ENCODE results near the gene EIF2B5.
"Not testable (repeated sequence)": the region's sequence is repeated elsewhere in the genome, so short reads cannot be mapped to it uniquely, and the experiment has no call there.

Gene EIF2B5

DNA sequence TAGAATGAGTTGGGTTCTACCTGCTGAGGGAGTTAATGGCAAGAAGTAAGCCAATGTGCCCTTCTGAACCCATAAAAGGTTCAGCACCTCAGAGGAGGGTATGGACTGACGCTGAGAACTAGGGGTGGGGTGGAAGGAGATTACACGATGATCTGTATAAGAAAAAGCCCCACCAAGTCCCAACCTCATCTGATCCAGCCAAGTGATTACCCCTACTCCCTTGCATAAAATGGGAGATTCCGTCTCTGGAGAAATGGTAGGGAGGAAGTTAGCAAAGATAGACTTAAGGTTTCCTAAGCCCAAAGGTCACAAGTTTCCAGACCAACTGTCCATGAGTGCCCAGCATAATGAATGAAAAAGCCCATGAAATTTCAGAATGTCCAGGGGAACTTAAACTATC, 12.9 kb downstream of the EIF2B5 start:
- in situ Hi-C loops (cut with HindIII; ENCODE audit: low pct_ligation_motif_present, low sequenced_read_pairs) = no loop called here
- Histone ChIP-seq H3K27ac (no peak overlapping the region), H3K27me3 (replicated peaks) (no peaks in the 10 kb centered on the region), H3K36me3 (replicated peaks) (peaks cover 29% of the 10 kb centered on the region), H3K4me3 (ENCODE audit: low read depth, low read length) (no peak overlapping the region)
- DNase-seq = no peak
- TF ChIP-seq, protein P1, sequence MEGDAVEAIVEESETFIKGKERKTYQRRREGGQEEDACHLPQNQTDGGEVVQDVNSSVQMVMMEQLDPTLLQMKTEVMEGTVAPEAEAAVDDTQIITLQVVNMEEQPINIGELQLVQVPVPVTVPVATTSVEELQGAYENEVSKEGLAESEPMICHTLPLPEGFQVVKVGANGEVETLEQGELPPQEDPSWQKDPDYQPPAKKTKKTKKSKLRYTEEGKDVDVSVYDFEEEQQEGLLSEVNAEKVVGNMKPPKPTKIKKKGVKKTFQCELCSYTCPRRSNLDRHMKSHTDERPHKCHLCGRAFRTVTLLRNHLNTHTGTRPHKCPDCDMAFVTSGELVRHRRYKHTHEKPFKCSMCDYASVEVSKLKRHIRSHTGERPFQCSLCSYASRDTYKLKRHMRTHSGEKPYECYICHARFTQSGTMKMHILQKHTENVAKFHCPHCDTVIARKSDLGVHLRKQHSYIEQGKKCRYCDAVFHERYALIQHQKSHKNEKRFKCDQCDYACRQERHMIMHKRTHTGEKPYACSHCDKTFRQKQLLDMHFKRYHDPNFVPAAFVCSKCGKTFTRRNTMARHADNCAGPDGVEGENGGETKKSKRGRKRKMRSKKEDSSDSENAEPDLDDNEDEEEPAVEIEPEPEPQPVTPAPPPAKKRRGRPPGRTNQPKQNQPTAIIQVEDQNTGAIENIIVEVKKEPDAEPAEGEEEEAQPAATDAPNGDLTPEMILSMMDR (IDR thresholded peaks at IDR 0.05; ENCODE audit: low read depth, low read length, missing control alignments) = no peak

DNA sequence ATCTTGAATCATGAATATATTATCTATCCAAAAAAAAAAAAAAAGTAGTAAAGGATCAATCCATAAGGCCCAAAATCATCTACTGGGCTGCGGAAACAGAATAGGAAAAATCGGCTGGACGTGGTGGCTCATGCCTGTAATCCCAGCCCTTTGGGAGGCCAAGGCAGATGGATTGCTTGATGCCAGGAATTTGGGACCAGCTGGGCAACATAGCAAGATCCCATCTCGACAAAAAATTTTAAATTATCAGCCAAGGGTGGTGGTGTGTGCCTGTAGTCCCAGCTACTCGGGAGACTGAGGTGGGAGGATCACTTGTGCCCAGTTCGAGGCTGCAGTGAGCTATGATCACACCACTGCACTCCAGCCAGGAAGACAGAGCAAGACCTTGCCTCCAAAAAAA, 14.0 kb downstream of the EIF2B5 start:
- H3K27me3 ChIP-seq (replicated peaks) = no peaks in the 10 kb centered on the region
- H3K4me3 ChIP-seq (ENCODE audit: low read depth, low read length) = no peak overlapping the region
- DNase-seq = no peak
- TF ChIP-seq, protein P1 (IDR thresholded peaks at IDR 0.05; ENCODE audit: low read depth, low read length, missing control alignments) = no peak
- in situ Hi-C loops (cut with HindIII; ENCODE audit: low pct_ligation_motif_present, low sequenced_read_pairs) = no loop called here
- H3K36me3 ChIP-seq (replicated peaks) = peaks cover 19% of the 10 kb centered on the region
- H3K27ac ChIP-seq = no peak overlapping the region

DNA sequence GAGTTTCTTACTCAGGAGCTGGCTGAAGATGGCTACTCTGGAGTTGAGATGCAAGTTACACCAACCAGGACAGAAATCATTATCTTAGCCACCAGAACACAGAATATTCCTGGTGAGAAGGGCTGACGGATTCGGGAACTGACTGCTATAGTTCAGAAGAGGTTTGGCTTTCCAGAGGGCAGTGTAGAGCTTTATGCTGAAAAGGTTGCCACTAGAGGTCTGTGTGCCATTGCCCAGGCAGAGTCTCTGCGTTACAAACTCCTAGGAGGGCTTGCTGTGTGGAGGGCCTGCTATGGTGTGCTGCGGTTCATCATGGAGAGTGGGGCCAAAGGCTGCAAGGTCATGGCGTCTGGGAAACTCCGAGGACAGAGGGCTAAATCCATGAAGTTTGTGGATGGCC, 14.6 kb downstream of the EIF2B5 start:
- TF ChIP-seq, protein P1 (IDR thresholded peaks at IDR 0.05; ENCODE audit: low read depth, low read length, missing control alignments) = peak; percentile 67
- peak; percentile 62 for DNase-seq
- peaks cover 12% of the 10 kb centered on the region for H3K36me3 ChIP-seq (replicated peaks)
- H3K27me3 ChIP-seq (replicated peaks); in situ Hi-C loops (cut with HindIII; ENCODE audit: low pct_ligation_motif_present, low sequenced_read_pairs); H3K27ac ChIP-seq; H3K4me3 ChIP-seq (ENCODE audit: low read depth, low read length): not testable (repeated sequence)

DNA sequence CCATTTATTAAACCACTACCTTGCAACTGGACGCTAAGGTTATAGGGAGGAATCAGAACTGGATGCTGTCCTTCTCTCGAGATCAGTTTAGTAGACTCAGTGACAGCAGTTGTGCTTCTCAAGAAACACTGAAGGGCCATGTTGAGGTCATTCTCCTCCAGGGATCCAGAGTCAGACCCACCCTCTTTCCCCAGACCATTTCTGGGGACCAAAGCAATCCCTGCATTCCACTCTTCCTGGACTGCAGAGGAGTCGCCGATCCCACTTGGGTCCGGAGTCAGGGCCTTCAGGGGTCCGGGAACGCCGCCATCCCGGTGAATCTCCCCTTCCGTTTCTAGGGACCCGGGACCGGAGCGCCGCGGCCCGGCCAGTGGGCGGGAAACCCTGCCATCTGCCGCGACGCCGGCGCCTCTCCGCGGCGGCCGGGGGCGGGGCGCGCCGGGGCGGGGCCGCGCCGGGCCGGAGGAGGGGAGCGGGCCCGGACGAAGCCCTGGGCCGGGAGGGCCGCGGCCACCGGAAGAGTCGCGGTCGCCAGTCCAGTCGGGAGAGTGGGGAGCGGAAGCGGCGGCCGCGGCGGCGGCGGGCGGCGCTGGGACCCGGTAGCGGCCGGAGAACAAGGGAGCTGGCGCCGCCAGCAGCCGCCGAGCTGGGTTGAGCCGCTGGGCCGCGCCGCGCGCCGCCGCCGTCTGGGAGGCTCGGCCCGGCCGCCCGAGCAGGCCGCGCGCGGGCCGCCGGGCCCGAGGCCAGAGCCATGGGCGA, 19.9 kb downstream of the EIF2B5 start, which contains the start of gene DVL3:
DVL3 (plus strand) TSS at position 493 of the 759 bp plus-strand sequence; CDS start at position 752, 259 bp downstream.
- in situ Hi-C loops (cut with HindIII; ENCODE audit: low pct_ligation_motif_present, low sequenced_read_pairs) = no loop called here
- TF ChIP-seq, protein P1 (IDR thresholded peaks at IDR 0.05; ENCODE audit: low read depth, low read length, missing control alignments) = no peak
- H3K36me3 ChIP-seq (replicated peaks) = no peaks in the 10 kb centered on the region
- DNase-seq = peak; percentile 22
- peak within 1 kb of the TSS; percentile 74 for H3K27ac ChIP-seq
- peak within 1 kb of the TSS; percentile 91 for H3K4me3 ChIP-seq (ENCODE audit: low read depth, low read length)
- H3K27me3 ChIP-seq (replicated peaks) = no peaks in the 10 kb centered on the region

DNA sequence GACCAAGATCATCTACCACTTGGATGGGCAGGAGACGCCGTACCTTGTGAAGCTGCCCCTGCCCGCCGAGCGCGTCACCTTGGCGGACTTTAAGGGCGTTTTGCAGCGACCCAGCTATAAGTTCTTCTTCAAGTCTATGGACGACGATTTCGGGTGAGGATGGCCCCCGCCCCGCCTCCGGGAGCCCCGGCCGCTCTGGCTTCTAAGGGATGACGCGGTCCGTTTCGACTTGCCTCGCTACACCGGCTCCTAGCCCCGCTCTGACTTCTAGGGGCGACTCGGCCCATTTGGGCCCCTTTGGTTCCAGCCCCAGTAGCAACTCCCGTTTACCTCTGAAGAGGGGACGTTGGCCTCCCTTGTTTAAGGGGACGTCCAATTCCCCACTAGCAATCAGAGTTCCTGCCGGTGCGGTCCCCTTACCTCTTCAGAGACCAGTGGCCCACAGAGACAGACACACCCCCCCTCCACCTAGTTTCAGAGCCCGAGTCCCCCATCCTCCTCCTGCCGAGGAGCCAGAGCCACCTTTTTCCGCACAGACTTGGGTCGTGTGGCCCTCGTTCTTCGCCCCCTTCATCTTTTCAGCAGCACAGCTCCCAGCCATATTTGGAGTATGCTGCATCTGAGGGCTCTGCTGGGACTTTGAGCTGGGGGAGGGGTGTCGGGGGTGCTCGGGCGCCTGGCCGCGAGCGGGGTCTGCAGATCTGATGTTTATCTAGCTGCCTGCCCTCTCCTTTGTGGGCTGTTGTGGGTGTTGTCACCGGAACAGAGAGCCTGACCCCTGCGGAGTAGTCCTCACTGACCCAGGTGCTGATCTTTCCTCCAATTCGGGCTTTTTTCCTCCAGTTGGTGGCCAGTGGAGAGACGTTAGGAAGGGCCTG, 20.7 kb downstream of the EIF2B5 start:
- H3K4me3 ChIP-seq (ENCODE audit: low read depth, low read length) = peak overlapping the region; percentile 91

More for the DNA sequence above, 20.7 kb downstream of the EIF2B5 start:
- peak overlapping the region; percentile 74 for H3K27ac ChIP-seq
- no peaks in the 10 kb centered on the region for H3K36me3 ChIP-seq (replicated peaks)
- DNase-seq = no peak
- in situ Hi-C loops (cut with HindIII; ENCODE audit: low pct_ligation_motif_present, low sequenced_read_pairs) = no loop called here
- H3K27me3 ChIP-seq (replicated peaks) = no peaks in the 10 kb centered on the region
- TF ChIP-seq, protein P1 (IDR thresholded peaks at IDR 0.05; ENCODE audit: low read depth, low read length, missing control alignments) = no peak
